Parathyroid adenoma (tissue), 2 donors: ENCODE results near the gene PAAF1.

Experiments
- H2AFZ ChIP-seq: fragments of 300-600 bp; sonication (generic); one replicate; pipeline ENCODE4 v1.7.0; 2017; ENCODE audit warnings: antibody characterized with exemption, mild to moderate bottlenecking
- H3K27ac ChIP-seq: fragments of 300-600 bp; sonication (generic); one replicate; pipeline ENCODE4 v1.7.0; 2017
- H3K27me3 ChIP-seq: fragments of 300-600 bp; sonication (generic); one replicate; pipeline ENCODE4 v1.7.0; 2017; ENCODE audit warnings: low read length; ENCODE audit not compliant: control insufficient read depth, insufficient read depth
- H3K36me3 ChIP-seq: fragments of 300-600 bp; sonication (generic); one replicate; pipeline ENCODE4 v1.7.0; 2017; ENCODE audit warnings: low read length; ENCODE audit not compliant: control insufficient read depth, insufficient read depth
- H3K4me1 ChIP-seq: fragments of 300-600 bp; sonication (generic); one replicate; pipeline ENCODE4 v1.7.0; 2017; ENCODE audit warnings: control low read depth
- H3K4me2 ChIP-seq: fragments of 300-600 bp; sonication (generic); one replicate; pipeline ENCODE4 v1.7.0; 2017; ENCODE audit warnings: low read length
- H3K4me3 ChIP-seq: fragments of 300-600 bp; sonication (generic); one replicate; pipeline ENCODE4 v1.7.0; 2017; ENCODE audit warnings: low read depth, low read length
- H3K79me2 ChIP-seq: fragments of 300-600 bp; sonication (generic); one replicate; pipeline ENCODE4 v1.7.0; 2017; ENCODE audit warnings: control low read depth
- H3K9ac ChIP-seq: fragments of 300-600 bp; sonication (generic); one replicate; pipeline ENCODE4 v1.7.0; 2017; ENCODE audit warnings: mild to moderate bottlenecking
- H3K9me3 ChIP-seq: fragments of 300-600 bp; sonication (generic); one replicate; pipeline ENCODE4 v1.7.0; 2017; ENCODE audit warnings: low read length; ENCODE audit not compliant: control insufficient read depth
- CTCF ChIP-seq: fragments of 300-600 bp; sonication (generic); IDR thresholded peaks from one replicate; pipeline ENCODE4 v1.7.0; 2017; ENCODE audit warnings: antibody characterized with exemption, mild to moderate bottlenecking
- donor health status: primary hyperparathyroidism.

The PAAF1 gene

DNA sequence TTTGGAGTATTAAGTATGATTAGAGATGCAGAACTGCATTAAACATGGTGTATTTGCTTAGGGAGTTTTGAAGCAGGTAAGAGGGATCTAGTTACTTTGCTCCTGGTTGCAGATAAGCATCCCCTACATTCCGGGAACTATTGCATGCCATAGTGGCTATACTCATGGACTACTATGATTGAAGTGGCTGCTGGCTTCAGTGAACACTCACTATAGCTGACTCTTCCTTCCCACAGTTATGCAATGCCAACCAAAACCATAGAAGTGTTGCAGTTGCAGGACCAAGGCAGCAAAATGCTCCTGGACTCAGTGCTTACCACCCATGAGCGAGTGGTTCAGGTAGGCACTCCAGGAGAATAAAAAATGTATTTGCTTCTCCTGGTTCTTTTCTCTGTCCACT lies 17.1 kb upstream of the PAAF1 start:
- Histone ChIP-seq H3K4me3 (no peak overlapping the region), H3K9me3 (no peaks in the 10 kb centered on the region), H2AFZ (no peak overlapping the region), H3K4me2 (no peak overlapping the region), H3K36me3 (no peaks in the 10 kb centered on the region), H3K27me3 (no peaks in the 10 kb centered on the region), H3K9ac (no peak overlapping the region), H3K79me2 (no peaks in the 10 kb centered on the region), H3K4me1 (peaks cover 9% of the 10 kb centered on the region), H3K27ac (no peak overlapping the region)
- no peak for TF ChIP-seq CTCF

- Histone ChIP-seq H2AFZ (no peak overlapping the region), H3K4me1 (peaks cover 9% of the 10 kb centered on the region), H3K27me3 (no peaks in the 10 kb centered on the region), H3K4me2 (no peak overlapping the region), H3K79me2 (no peaks in the 10 kb centered on the region), H3K36me3 (no peaks in the 10 kb centered on the region), H3K9ac (no peak overlapping the region), H3K4me3 (no peak overlapping the region), H3K9me3 (no peaks in the 10 kb centered on the region), H3K27ac (no peak overlapping the region)
- no peak for TF ChIP-seq CTCF
Measured at GRCh38 chr11:73860202-73860601, 16.6 kb upstream of the PAAF1 start.

- no peak for TF ChIP-seq CTCF
- Histone ChIP-seq H3K9me3 (no peaks in the 10 kb centered on the region), H3K36me3 (no peaks in the 10 kb centered on the region), H3K4me1 (peaks cover 9% of the 10 kb centered on the region), H3K4me2 (no peak overlapping the region), H2AFZ (peak overlapping the region; percentile 53), H3K79me2 (no peaks in the 10 kb centered on the region), H3K4me3 (no peak overlapping the region), H3K27ac (peak overlapping the region; percentile 51), H3K9ac (no peak overlapping the region), H3K27me3 (no peaks in the 10 kb centered on the region)
Measured at GRCh38 chr11:73862986-73863385, 13.8 kb upstream of the PAAF1 start.

DNA sequence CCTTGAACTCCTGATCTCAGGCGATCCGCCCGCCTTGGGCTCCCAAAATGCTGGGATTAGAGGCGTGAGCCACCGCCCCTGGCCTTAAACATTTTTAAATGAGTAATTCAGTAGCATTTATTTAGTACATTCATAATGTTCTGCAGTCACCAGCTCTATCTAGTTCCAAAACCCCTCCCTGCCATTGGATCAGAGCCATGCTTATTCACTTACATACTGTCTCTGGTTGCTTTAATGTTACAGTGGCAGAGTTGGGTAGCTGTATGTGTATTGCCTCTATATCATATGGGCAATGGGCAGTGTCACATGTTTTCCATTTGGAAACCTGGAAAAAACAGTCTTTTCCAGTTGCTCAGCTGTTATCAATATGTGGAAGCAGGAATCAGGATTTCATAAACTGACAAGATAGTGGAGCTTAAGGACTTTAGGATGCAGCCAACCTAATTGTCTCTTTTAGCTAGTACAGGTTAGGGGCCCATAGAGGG lies 10.7 kb upstream of the PAAF1 start:
- H3K79me2 ChIP-seq, result no peaks in the 10 kb centered on the region
- no peaks in the 10 kb centered on the region for H3K36me3 ChIP-seq
- H3K9ac ChIP-seq, result no peak overlapping the region
- H3K27ac ChIP-seq, result no peak overlapping the region
- TF ChIP-seq CTCF, result no peak
- no peaks in the 10 kb centered on the region for H3K9me3 ChIP-seq
- H3K27me3 ChIP-seq, result no peaks in the 10 kb centered on the region
- H3K4me2 ChIP-seq, result no peak overlapping the region
- H2AFZ ChIP-seq, result no peak overlapping the region
- H3K4me3 ChIP-seq, result no peak overlapping the region
- peaks cover 6% of the 10 kb centered on the region for H3K4me1 ChIP-seq

GRCh38 chr11:73866586-73866996 lies 10.2 kb upstream of the PAAF1 start:
- H3K4me3 ChIP-seq, result no peak overlapping the region
- H3K9ac ChIP-seq, result no peak overlapping the region
- H3K79me2 ChIP-seq, result no peaks in the 10 kb centered on the region
- H3K4me1 ChIP-seq, result peaks cover 6% of the 10 kb centered on the region
- no peaks in the 10 kb centered on the region for H3K27me3 ChIP-seq
- no peaks in the 10 kb centered on the region for H3K36me3 ChIP-seq
- no peak overlapping the region for H2AFZ ChIP-seq
- no peak for TF ChIP-seq CTCF
- no peak overlapping the region for H3K27ac ChIP-seq
- no peaks in the 10 kb centered on the region for H3K9me3 ChIP-seq
- H3K4me2 ChIP-seq, result no peak overlapping the region
